ENCODE data around the gene PPP1R16B.

GRCh38 chr20:38833154-38833856 lies 27.8 kb downstream of the PPP1R16B start:
- no peak for TF ChIP-seq POLR2A (IDR thresholded peaks at IDR 0.05)
- TF ChIP-seq CTCF (IDR thresholded peaks at IDR 0.05), result no peak
- no peak for TF ChIP-seq EP300 (IDR thresholded peaks at IDR 0.05)

All from ovary (tissue), 3 donors.